ENCODE results near the gene LUZP2.

GRCh38 chr11:24617856-24618255, 121.0 kb downstream of the LUZP2 start:
- no peak for TF ChIP-seq POLR2A (IDR thresholded peaks at IDR 0.05; ENCODE audit: low read length)
- TF ChIP-seq GATA1 (IDR thresholded peaks at IDR 0.05; ENCODE audit: low read depth, low read length), result no peak
